ENCODE results near the gene SENP1. TPM values are rescaled to one million over a fixed set of nuclear protein-coding genes. Genes with fewer than 3 reads are reported as not detected.

The SENP1 gene
- total and polyA plus RNA-seq, 2 of the 4 experiments (the other 2 are of a cell fraction) = 7.2 to 25.3 TPM

DNA sequence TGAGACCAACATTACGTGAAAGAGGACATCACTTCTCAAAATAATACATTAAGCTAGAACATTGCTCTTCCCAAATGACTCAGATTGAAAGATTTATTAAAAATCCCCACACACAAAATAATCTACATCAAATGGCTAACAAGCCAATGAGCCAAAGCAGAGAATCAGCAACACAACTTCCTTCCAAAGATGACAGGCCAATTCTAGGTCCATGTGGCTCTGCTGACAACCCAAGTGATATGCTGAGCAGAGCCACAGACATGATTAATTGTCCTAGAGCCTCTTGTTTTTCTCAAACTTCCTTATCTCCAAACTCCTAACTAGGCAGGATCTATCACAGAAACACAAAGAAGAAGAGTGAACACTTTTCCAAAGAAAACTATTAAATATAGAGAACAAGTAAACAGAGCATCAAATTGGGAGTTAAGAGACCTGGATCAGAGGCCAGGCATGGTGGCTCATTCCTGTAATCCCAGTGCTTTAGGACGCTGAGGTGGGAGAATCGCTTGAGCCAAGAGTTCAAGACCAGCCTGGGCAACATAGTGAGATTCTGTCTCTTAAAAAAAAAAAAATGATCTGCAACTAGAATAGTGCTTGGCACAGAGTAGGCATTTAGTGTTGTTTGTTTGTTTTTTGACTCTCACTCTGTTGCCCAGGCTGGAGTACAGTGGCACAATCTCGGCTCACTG, 38.5 kb downstream of the SENP1 start:
- Histone ChIP-seq H3K9ac (ENCODE audit: low read depth, low read length) (no peak overlapping the region), H2BK5ac (ENCODE audit: low read depth, low read length, poor library complexity, severe bottlenecking) (no peak overlapping the region), H4K5ac (ENCODE audit: low read depth, low read length) (no peak overlapping the region), H2BK120ac (ENCODE audit: low read depth, low read length) (no peak overlapping the region), H3K9me1 (ENCODE audit: insufficient read depth, low read length) (no peaks in the 10 kb centered on the region), H3K56ac (ENCODE audit: extremely low read depth, insufficient read depth, low read length) (no peak overlapping the region), H3K14ac (replicated peaks; ENCODE audit: low read depth, low read length) (no peak overlapping the region), H2AK9ac (replicated peaks; ENCODE audit: low read depth, low read length, poor library complexity) (no peak overlapping the region), H3K4ac (ENCODE audit: low read depth, low read length) (no peak overlapping the region), H4K91ac (ENCODE audit: insufficient read depth, low read depth, low read length) (no peak overlapping the region), H2BK20ac (ENCODE audit: low read depth, low read length) (no peak overlapping the region), H3K18ac (ENCODE audit: low read depth, low read length) (no peak overlapping the region), H2BK15ac (ENCODE audit: low read depth, low read length) (no peak overlapping the region), H2AFZ (replicated peaks; ENCODE audit: low read length, poor library complexity) (no peak overlapping the region), H3K27me3 (ENCODE audit: control insufficient read depth, insufficient read depth, low read length) (no peaks in the 10 kb centered on the region), H3K4me1 (ENCODE audit: control insufficient read depth, insufficient read depth, low read length) (no peaks in the 10 kb centered on the region), H3K9me3 (ENCODE audit: control insufficient read depth, insufficient read depth, low read length) (no peaks in the 10 kb centered on the region), H3K36me3 (ENCODE audit: control insufficient read depth, insufficient read depth, low read length) (peaks cover 19% of the 10 kb centered on the region), H3K23ac (ENCODE audit: low read depth, low read length) (no peak overlapping the region), H4K20me1 (ENCODE audit: insufficient read depth, low read length) (no peaks in the 10 kb centered on the region), H3K4me2 (ENCODE audit: low read depth, low read length) (no peak overlapping the region), H2AK5ac (ENCODE audit: low read depth, low read length) (no peak overlapping the region), H3K27ac (ENCODE audit: insufficient read depth, low read length) (no peak overlapping the region), H3K79me1 (ENCODE audit: low read depth in 1 of 2, low read length in 2 of 2) (no peaks in the 10 kb centered on the region), H3K4me3 (ENCODE audit: insufficient read depth, low read depth, low read length) (no peak overlapping the region), H4K8ac (ENCODE audit: low read depth in 2 of 2, low read length in 2 of 2) (no peak overlapping the region)
- CTCF ChIA-PET = no interaction called here
- ATAC-seq (ENCODE audit: low read depth) (no peak), DNase-seq (no peak)
- no TSS peak for BruUV-seq (replicated peaks)
- POLR2A ChIA-PET (ENCODE audit: unreplicated experiment) = no interaction called here
- dilution Hi-C loops (cut with HindIII; ENCODE audit: low sequenced_read_pairs, unreplicated experiment) = no loop called here
- TF ChIP-seq BHLHE40 (IDR thresholded peaks at IDR 0.05; ENCODE audit: low read depth, low read length) = no peak
- no peak for TF ChIP-seq FOS (IDR thresholded peaks at IDR 0.05; ENCODE audit: low read depth, low read length)
- no peak for TF ChIP-seq RFX5 (IDR thresholded peaks at IDR 0.05; ENCODE audit: low read depth, low read length)
- no peak for TF ChIP-seq RAD21 (IDR thresholded peaks at IDR 0.05; ENCODE audit: low read length)
- TF ChIP-seq SMC3 (IDR thresholded peaks at IDR 0.05; ENCODE audit: low read depth, low read length) = no peak
- TF ChIP-seq, protein P1, sequence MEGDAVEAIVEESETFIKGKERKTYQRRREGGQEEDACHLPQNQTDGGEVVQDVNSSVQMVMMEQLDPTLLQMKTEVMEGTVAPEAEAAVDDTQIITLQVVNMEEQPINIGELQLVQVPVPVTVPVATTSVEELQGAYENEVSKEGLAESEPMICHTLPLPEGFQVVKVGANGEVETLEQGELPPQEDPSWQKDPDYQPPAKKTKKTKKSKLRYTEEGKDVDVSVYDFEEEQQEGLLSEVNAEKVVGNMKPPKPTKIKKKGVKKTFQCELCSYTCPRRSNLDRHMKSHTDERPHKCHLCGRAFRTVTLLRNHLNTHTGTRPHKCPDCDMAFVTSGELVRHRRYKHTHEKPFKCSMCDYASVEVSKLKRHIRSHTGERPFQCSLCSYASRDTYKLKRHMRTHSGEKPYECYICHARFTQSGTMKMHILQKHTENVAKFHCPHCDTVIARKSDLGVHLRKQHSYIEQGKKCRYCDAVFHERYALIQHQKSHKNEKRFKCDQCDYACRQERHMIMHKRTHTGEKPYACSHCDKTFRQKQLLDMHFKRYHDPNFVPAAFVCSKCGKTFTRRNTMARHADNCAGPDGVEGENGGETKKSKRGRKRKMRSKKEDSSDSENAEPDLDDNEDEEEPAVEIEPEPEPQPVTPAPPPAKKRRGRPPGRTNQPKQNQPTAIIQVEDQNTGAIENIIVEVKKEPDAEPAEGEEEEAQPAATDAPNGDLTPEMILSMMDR (conservative IDR thresholded peaks at IDR 0.05; ENCODE audit: low read depth, low read length) = no peak
- no peak for TF ChIP-seq CHD1 (IDR thresholded peaks at IDR 0.05; ENCODE audit: low read depth, low read length)
- TF ChIP-seq RCOR1 (IDR thresholded peaks at IDR 0.05; ENCODE audit: insufficient replicate concordance, low read length) = no peak
- no peak for TF ChIP-seq POLR2A (IDR thresholded peaks at IDR 0.05; ENCODE audit: low read depth, low read length)
- TF ChIP-seq NFE2L2 (IDR thresholded peaks at IDR 0.05; ENCODE audit: low read depth, low read length) = no peak
- in situ Hi-C loops (cut with MboI; ENCODE audit: low sequenced_read_pairs) = no loop called here
- 100% methylated on average over 1 of the region's 4 CpGs; no CpG with 5 or more reads in 1 of the 2 experiments for WGBS, 2 experiments (ENCODE audit: extremely low coverage in 2 of 2, insufficient read length in 1 of 2)
- intact Hi-C loops (cut with micrococcal nuclease) = no loop called here

All from IMR-90 (cell line).